A172 (cell line): ENCODE data around the gene PHPT1. TPM values are rescaled to one million over a fixed set of nuclear protein-coding genes. Genes with fewer than 3 reads are reported as not detected.
"Not testable (repeated sequence)": the region's sequence is repeated elsewhere in the genome, so short reads cannot be mapped to it uniquely, and the experiment has no call there.

Experiments
- DNase-seq: peaks from one replicate; pipeline ENCODE4 v3.0.0-alpha.2; 2015; ENCODE audit warnings: low spot score
- total RNA-seq: library from RNA; depleted of rRNA; stranded (reverse); fragments of >200 nt; shearing (Covaris generic); gene quantifications from 2 replicates; pipeline ENCODE4 v1.2.3, GENCODE V29; 2014

Gene PHPT1
- total RNA-seq, 1 experiment from 2014 or later = 119 TPM

DNA sequence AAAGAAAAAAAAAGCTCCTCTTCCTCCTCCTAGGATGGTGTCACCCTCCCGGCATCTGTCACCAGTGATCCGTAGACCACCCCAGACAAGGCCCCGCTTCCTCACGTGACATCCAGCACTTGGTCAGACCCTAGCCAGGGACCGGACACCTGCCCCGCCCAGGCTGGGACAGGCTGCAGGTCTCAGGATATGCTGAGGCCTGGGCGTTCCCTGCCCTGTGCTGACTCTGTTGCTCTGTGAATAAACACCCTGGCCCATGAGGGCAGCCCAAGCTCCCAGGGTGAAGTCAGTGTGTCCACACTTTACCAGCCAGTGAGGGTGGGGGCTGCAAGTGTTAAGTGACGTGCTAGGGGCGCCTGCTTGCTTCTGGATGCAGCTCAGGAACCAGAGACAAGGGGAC is 11.3 kb downstream of the PHPT1 start:
- no peak for DNase-seq

GRCh38 chr9:136860933-136861873 is 12.0 kb downstream of the PHPT1 start:
- DNase-seq = no peak

- no peak for DNase-seq
Observed at GRCh38 chr9:136861874-136862457, 12.8 kb downstream of the PHPT1 start.

GRCh38 chr9:136862849-136863622 is 13.8 kb downstream of the PHPT1 start:
- DNase-seq = no peak

GRCh38 chr9:136863623-136864273 is 14.5 kb downstream of the PHPT1 start:
- DNase-seq = no peak

GRCh38 chr9:136865041-136865767 is 16.0 kb downstream of the PHPT1 start:
- no peak for DNase-seq

GRCh38 chr9:136865768-136866103 is 16.5 kb downstream of the PHPT1 start:
- no peak for DNase-seq

GRCh38 chr9:136866898-136867421 is 17.8 kb downstream of the PHPT1 start:
- DNase-seq = not testable (repeated sequence)

- DNase-seq = no peak
Observed at GRCh38 chr9:136867480-136867879, 18.3 kb downstream of the PHPT1 start.

- DNase-seq = no peak
Observed at GRCh38 chr9:136867917-136868316, 18.7 kb downstream of the PHPT1 start.

DNA sequence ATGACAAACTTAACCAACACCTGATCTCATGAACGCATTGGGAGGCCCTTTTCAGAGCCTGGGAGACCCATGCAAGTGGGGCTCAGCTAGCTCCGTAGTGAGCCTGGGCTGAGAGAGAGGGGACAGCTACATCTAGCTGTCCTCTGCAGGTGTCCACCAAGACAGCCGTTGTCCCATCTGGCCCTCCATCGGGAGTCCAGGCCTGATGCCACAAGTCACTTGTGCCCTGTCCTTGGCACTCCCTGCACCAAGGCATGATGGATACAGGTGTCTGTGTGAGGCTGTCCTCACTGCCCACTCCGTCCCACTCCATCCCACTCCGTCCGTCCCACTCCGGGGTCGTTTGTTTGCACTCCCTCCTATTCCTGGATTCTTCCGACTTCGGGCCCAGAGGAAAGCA is 19.4 kb downstream of the PHPT1 start:
- DNase-seq = no peak

- DNase-seq = not testable (repeated sequence)
Observed at GRCh38 chr9:136869611-136870010, 20.4 kb downstream of the PHPT1 start.

GRCh38 chr9:136875155-136875554 is 25.9 kb downstream of the PHPT1 start:
- no peak for DNase-seq

GRCh38 chr9:136876476-136876875 is 27.3 kb downstream of the PHPT1 start:
- no peak for DNase-seq

GRCh38 chr9:136880651-136881050 is 31.4 kb downstream of the PHPT1 start:
- DNase-seq = no peak

DNA sequence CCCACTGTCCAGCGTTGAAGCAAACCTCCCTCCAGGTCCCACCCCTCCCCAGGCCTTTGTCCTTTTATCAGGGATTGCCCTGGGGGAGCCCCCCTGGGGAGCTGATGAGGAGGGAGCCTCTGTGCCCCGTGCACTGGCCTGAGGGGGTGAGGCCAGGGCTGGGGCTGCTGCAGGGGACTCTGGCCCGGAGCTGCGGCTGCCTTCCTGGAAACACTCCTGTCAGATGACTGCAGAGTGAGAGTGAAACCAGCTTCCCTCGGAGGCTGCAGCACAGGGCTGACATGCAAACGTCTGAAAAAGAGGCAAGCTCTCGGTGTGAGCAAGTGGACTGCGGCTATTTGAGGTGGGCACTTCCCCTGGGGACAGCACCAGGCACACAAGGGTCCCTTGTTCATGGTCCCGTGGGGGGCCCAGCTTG is 32.5 kb downstream of the PHPT1 start:
- peak; percentile 74 for DNase-seq

DNA sequence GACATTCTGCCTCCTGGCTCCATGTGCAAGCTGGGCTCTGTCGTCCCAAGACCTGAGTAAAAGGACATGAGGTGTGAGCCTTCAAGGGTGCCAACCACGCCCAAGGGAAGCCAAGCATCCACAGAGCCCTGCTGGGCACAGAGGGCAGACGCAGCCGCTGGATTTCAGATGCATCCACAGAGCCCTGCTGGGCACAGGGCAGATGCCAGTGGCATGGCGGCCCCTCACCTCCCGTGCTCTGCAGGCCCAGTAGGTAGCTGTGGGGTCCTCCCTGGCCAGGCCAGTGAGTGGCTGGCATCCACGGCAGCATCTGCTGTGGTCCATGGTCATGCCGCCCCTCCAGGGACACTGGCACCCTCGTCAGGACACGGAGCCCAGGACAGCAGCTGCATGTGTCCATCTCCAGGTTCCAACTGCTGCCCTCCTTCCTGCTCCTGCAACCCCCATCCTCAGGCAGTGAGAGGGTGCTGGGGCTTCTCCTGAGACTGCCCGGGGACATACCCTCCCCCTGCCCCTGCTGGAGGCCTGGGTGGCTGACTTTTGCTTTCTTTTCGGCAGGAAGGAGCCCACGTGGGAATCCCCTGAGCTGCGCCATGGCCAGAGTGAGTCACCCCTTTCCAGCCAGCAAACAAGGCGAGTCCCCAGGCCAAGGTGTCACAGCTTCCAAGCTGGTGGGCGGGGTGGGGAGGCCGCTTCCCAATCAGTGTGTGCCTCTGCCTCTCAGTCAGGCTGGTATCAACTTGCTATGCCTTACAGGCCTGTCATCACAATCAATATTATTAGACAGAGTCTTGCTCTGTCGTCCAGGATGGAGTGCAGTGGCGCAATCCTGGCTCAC is 33.1 kb downstream of the PHPT1 start:
- DNase-seq = peak; percentile 99

GRCh38 chr9:136882947-136883283 is 33.7 kb downstream of the PHPT1 start:
- not testable (repeated sequence) for DNase-seq

GRCh38 chr9:136883670-136884069 is 34.5 kb downstream of the PHPT1 start:
- DNase-seq = not testable (repeated sequence)

DNA sequence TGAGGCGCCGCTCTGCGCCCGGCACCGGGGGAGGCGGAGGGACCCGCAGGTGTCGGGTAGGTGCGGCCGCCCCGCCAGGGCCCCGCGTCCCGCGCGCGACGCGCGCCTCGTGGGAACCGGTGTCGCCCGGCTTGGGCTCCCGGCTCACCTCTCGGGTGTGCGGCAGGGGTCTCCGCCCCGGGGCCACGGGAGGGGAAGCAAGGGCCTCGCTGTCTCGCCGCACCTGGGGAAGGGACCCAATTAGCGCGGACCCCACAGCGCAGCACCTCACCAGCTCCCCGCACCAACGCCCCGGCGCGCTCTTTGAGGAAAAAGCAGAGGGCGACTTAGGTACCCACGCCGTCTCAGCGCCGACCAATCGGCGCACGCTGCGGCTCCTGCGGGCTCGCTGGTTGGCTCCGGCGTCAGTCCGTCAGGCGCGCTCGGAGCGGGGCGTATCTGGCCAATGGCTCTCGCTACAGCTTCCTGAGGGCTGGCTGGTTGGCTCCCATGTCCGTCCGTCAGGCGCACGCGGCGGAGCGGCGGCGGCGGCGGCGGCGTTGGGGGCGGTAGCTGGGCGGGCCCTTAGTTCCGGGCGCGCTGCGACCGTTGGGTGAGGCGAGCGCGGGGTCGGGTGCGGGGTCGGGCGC is 36.9 kb downstream of the PHPT1 start, which contains the start of gene TRAF2:
TSS of gene TRAF2 (plus strand) at position 567 of the 629 bp plus-strand sequence. CDS start 12,225 bp downstream, outside the sequence.
- peak; percentile 98 for DNase-seq
